Suprapubic skin (tissue), 4 donors: ENCODE measurements around the gene SIK3. TPM values are rescaled to one million over a fixed set of nuclear protein-coding genes. Genes with fewer than 3 reads are reported as not detected.

Experiments used
- DNase-seq, 2 donors: peaks; one replicate each; pipeline ENCODE4 v3.0.0-alpha.2; 2019; ENCODE audit warnings: low spot score in 2 of 2
- H3K27ac ChIP-seq: fragments of 200-600 bp; sonication (generic); one replicate; pipeline ENCODE4 v1.5.1; 2019
- H3K27me3 ChIP-seq: fragments of 200-600 bp; sonication (generic); one replicate; pipeline ENCODE4 v1.5.1; 2019
- H3K36me3 ChIP-seq: fragments of 200-600 bp; sonication (generic); one replicate; pipeline ENCODE4 v1.5.1; 2019
- H3K4me1 ChIP-seq: fragments of 200-600 bp; sonication (generic); one replicate; pipeline ENCODE4 v1.5.1; 2019
- H3K4me3 ChIP-seq: fragments of 200-600 bp; sonication (generic); one replicate; pipeline ENCODE4 v1.5.1; 2019; ENCODE audit warnings: mild to moderate bottlenecking
- H3K9me3 ChIP-seq: fragments of 200-600 bp; sonication (generic); one replicate; pipeline ENCODE4 v1.5.1; 2019
- EP300 ChIP-seq: sonication (generic); formaldehyde crosslinking; IDR thresholded peaks from one replicate; pipeline ENCODE4 v1.6.1; 2017; ENCODE audit warnings: antibody characterized with exemption
- POLR2A ChIP-seq, 2 donors: fragments of 450-650 bp; IDR thresholded peaks; one replicate each; pipeline ENCODE4 v1.6.1; 2017; ENCODE audit warnings: antibody characterized with exemption in 2 of 2, mild to moderate bottlenecking in 2 of 2, moderate library complexity in 2 of 2
- POLR2AphosphoS5 ChIP-seq, 3 donors: sonication (generic); formaldehyde crosslinking; IDR thresholded peaks; one replicate each; pipeline ENCODE4 v1.6.1; 2017; ENCODE audit warnings: antibody characterized with exemption in 3 of 3
- WGBS: methylation state at CpG from one replicate; pipeline ENCODE4 v1.1.5; 2018; 5-methylcytosine and 5-hydroxymethylcytosine counted together
- total RNA-seq, 4 donors: library from RNA; depleted of rRNA; stranded (reverse); fragments of >200 nt; gene quantifications; one replicate each; pipeline ENCODE4 v1.1.0, GENCODE V29; 2016
- TF ChIP-seq, protein P1 (sequence below), 2 donors: fragments of 200-600 bp in 1 of 2; fragments of 450-650 bp in 1 of 2; sonication (generic) in 1 of 2; IDR thresholded peaks; one replicate each; pipeline ENCODE4 v1.5.1; 2016 to 2019; ENCODE audit warnings: antibody characterized with exemption in 2 of 2, mild to moderate bottlenecking in 1 of 2, moderate library complexity in 1 of 2

The SIK3 gene
- total RNA-seq, 4 donors from 2014 or later, result 31.6 to 60.8 (median 37.5) TPM

DNA sequence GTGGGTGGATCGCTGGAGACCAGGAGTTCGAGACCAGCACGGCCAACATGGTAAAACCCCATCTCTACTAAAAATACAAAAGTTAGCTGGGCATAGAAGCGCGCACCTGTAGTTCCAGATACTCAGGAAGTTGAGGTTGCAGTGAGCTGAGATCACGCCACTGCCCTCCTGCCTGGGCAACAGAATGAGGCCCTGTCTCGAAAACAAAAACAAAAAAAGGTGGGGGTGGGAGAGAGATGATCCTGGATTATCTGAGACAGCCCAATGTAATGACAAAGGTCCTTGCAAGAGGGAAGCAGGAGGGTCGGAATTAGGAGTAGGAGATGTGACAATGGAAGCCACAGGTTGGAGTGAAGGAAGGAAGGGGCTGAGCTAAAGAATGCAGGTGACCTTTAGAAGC is 173.2 kb downstream of the SIK3 start:
- Histone ChIP-seq H3K4me3 (no peak overlapping the region), H3K27me3 (no peaks in the 10 kb centered on the region), H3K9me3 (no peaks in the 10 kb centered on the region), H3K27ac (no peak overlapping the region), H3K4me1 (peaks cover 15% of the 10 kb centered on the region), H3K36me3 (peaks cover 25% of the 10 kb centered on the region)
- DNase-seq, result no peak
- 79% methylated on average over 8 of the region's 8 CpGs for WGBS
- TF ChIP-seq POLR2AphosphoS5 (IDR thresholded peaks at IDR 0.05), result no peak
- TF ChIP-seq, protein P1, sequence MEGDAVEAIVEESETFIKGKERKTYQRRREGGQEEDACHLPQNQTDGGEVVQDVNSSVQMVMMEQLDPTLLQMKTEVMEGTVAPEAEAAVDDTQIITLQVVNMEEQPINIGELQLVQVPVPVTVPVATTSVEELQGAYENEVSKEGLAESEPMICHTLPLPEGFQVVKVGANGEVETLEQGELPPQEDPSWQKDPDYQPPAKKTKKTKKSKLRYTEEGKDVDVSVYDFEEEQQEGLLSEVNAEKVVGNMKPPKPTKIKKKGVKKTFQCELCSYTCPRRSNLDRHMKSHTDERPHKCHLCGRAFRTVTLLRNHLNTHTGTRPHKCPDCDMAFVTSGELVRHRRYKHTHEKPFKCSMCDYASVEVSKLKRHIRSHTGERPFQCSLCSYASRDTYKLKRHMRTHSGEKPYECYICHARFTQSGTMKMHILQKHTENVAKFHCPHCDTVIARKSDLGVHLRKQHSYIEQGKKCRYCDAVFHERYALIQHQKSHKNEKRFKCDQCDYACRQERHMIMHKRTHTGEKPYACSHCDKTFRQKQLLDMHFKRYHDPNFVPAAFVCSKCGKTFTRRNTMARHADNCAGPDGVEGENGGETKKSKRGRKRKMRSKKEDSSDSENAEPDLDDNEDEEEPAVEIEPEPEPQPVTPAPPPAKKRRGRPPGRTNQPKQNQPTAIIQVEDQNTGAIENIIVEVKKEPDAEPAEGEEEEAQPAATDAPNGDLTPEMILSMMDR (IDR thresholded peaks at IDR 0.05), result no peak
- no peak for TF ChIP-seq POLR2A (IDR thresholded peaks at IDR 0.05)
- no peak for TF ChIP-seq EP300

DNA sequence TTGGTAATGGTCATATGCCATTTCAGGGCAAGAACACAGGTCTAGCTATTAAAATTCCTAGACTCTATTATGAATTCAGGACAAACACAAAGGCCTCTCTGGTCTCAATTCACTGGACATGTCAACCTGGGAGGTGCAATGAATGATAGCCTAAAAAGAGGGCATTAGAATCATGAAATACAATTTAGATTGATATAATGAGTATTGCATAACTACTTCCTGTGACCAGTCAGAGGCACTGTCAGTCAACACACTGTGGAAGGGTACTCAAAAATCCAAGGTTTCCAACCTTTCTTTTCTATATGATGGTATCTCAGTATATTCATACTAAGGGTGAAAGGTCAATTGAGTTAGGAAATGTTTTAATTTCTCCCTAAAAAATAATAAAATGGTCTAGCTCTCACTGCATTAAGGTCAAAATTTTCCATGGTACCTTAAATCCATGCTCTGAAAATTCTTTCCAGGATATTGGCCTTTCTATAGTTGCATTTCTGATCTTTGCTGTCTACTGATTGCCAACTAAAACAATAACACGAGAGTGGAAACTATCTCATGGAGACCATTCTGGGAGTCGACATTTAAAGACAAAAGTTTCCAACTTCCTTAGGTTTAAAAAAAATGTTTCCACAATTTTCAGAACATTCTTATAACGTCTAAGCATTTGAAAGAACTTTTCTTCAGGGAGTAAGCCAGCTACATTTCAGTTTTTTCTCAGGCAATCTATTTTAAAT is 179.1 kb downstream of the SIK3 start:
- 66% methylated on average over 3 of the region's 3 CpGs for WGBS
- H3K27me3 ChIP-seq, result no peaks in the 10 kb centered on the region
- H3K4me3 ChIP-seq, result no peak overlapping the region
- no peaks in the 10 kb centered on the region for H3K9me3 ChIP-seq
- TF ChIP-seq EP300 (no peak), POLR2A (IDR thresholded peaks at IDR 0.05) (no peak), POLR2AphosphoS5 (IDR thresholded peaks at IDR 0.05) (no peak)
- TF ChIP-seq, protein P1 (IDR thresholded peaks at IDR 0.05), result no peak
- no peaks in the 10 kb centered on the region for H3K4me1 ChIP-seq
- H3K36me3 ChIP-seq, result no peaks in the 10 kb centered on the region
- DNase-seq, result no peak
- no peak overlapping the region for H3K27ac ChIP-seq

DNA sequence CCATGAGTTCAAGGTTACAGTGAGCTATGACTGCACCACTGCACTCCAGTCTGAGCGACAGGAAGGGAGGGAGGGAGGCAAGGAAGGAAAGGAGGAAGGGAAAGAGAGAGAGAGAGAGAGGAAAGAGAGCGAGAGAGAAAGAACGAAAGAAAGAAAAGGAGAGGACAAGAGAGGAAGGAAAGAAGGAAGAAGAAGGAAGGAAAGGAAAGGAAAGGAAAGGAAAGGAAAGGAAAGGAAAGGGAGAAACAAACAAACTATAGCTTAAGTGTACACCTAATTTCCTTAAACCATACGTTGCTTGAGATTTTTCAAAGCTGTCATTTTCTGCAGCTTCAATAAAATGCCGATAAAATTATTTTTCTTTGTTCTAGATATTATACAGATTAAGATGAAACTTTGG is 180.6 kb downstream of the SIK3 start:
- no peak overlapping the region for H3K4me3 ChIP-seq
- no peak for DNase-seq
- H3K27ac ChIP-seq, result no peak overlapping the region
- peaks cover 7% of the 10 kb centered on the region for H3K4me1 ChIP-seq
- TF ChIP-seq EP300 (no peak), POLR2A (IDR thresholded peaks at IDR 0.05) (no peak), POLR2AphosphoS5 (IDR thresholded peaks at IDR 0.05) (no peak)
- TF ChIP-seq, protein P1 (IDR thresholded peaks at IDR 0.05), result no peak
- H3K27me3 ChIP-seq, result no peaks in the 10 kb centered on the region
- no peaks in the 10 kb centered on the region for H3K36me3 ChIP-seq
- 92% methylated on average over 5 of the region's 5 CpGs for WGBS
- no peaks in the 10 kb centered on the region for H3K9me3 ChIP-seq

DNA sequence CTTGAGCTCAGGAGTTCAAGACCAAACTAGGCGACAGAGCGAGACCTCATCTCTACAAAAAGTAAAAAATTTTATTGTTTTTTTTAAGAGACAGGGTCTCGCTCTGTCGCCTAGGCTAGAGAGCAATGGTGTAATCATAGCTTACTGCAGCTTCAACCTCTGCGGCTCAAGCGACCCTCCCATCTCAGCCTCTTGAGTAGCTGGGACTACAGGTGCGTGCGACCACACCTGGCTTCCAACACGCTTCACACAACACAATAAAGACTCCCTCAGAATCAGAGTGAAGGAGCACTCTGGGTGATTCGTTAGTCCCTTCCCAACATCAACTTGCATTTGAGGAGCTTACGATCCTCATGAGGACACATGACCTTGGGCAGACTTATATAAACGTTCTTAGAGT is 181.3 kb downstream of the SIK3 start:
- Histone ChIP-seq H3K36me3 (no peaks in the 10 kb centered on the region), H3K27me3 (no peaks in the 10 kb centered on the region), H3K4me3 (no peak overlapping the region), H3K27ac (no peak overlapping the region), H3K4me1 (peaks cover 13% of the 10 kb centered on the region), H3K9me3 (no peaks in the 10 kb centered on the region)
- no peak for DNase-seq
- TF ChIP-seq POLR2AphosphoS5 (IDR thresholded peaks at IDR 0.05), result no peak
- TF ChIP-seq EP300, result no peak
- TF ChIP-seq, protein P1 (IDR thresholded peaks at IDR 0.05), result no peak
- no peak for TF ChIP-seq POLR2A (IDR thresholded peaks at IDR 0.05)
- 91% methylated on average over 12 of the region's 12 CpGs for WGBS

- no peak overlapping the region for H3K4me3 ChIP-seq
- TF ChIP-seq, protein P1 (IDR thresholded peaks at IDR 0.05), result no peak
- TF ChIP-seq POLR2AphosphoS5 (IDR thresholded peaks at IDR 0.05) (no peak), POLR2A (IDR thresholded peaks at IDR 0.05) (no peak)
- 99% methylated on average over 2 of the region's 2 CpGs for WGBS
- peaks cover 13% of the 10 kb centered on the region for H3K4me1 ChIP-seq
- DNase-seq, result no peak
- no peaks in the 10 kb centered on the region for H3K36me3 ChIP-seq
- H3K27me3 ChIP-seq, result no peaks in the 10 kb centered on the region
- no peak overlapping the region for H3K27ac ChIP-seq
- H3K9me3 ChIP-seq, result no peaks in the 10 kb centered on the region
Observed at GRCh38 chr11:116916052-116916451, 182.2 kb downstream of the SIK3 start.
